Measurements from ENCODE around the gene POU6F2. TPM values are rescaled to one million over a fixed set of nuclear protein-coding genes. Genes with fewer than 3 reads are reported as not detected.

The POU6F2 gene
- total RNA-seq, 1 donor from 2014 or later: 0.40 TPM

DNA sequence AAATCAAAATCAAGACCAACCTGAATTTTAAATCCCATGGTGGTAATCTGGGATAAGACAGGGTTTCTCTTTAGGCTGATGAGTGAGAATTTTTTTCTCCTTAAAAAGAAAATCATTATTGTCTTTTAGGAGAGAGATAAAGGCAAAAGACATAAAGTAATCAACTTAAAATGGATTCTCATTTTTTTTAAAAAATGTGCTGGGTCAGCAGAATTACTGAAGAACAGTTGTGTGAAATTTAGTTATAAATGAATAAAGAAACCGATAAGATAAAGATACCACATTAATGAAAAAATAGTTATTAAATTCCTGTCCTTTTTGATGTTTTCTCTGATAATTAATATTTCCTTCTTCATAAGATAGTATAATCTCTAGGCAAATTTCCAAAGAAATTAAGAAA is 427.2 kb downstream of the POU6F2 start:
- no peak for DNase-seq (ENCODE audit: low spot score)
- Mint-ChIP-seq H3K27ac (ENCODE audit: unreplicated experiment) (no peak overlapping the region), H3K9me3 (ENCODE audit: low read depth) (no peaks in the 10 kb centered on the region), H3K36me3 (ENCODE audit: low read depth) (no peaks in the 10 kb centered on the region), H3K4me1 (ENCODE audit: low read depth) (peaks cover 21% of the 10 kb centered on the region), H3K4me3 (ENCODE audit: unreplicated experiment) (no peak overlapping the region), H3K27me3 (ENCODE audit: low read depth) (peaks cover 6% of the 10 kb centered on the region)
- TF ChIP-seq, protein P1, sequence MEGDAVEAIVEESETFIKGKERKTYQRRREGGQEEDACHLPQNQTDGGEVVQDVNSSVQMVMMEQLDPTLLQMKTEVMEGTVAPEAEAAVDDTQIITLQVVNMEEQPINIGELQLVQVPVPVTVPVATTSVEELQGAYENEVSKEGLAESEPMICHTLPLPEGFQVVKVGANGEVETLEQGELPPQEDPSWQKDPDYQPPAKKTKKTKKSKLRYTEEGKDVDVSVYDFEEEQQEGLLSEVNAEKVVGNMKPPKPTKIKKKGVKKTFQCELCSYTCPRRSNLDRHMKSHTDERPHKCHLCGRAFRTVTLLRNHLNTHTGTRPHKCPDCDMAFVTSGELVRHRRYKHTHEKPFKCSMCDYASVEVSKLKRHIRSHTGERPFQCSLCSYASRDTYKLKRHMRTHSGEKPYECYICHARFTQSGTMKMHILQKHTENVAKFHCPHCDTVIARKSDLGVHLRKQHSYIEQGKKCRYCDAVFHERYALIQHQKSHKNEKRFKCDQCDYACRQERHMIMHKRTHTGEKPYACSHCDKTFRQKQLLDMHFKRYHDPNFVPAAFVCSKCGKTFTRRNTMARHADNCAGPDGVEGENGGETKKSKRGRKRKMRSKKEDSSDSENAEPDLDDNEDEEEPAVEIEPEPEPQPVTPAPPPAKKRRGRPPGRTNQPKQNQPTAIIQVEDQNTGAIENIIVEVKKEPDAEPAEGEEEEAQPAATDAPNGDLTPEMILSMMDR (IDR thresholded peaks at IDR 0.05): no peak

DNA sequence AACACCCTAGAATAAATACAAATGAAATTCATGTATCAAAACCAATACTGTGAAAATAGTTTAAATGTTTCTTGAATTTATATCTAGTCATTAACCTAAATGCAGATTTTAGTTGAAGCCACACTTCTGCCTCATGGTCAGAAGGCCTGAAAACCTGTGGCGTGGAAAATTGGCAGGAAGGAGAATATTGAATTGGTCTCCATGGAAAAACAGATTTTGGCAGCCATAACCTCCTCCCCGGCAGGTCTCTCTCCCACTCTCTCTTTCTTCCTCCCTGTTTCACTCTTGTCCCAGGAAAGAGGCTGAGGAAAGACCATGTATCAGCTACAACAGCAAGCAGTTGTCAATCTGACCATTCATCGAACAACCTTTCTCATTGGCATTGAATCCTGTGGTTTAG is 427.9 kb downstream of the POU6F2 start:
- Mint-ChIP-seq H3K27me3 (ENCODE audit: low read depth) (peaks cover 6% of the 10 kb centered on the region), H3K36me3 (ENCODE audit: low read depth) (no peaks in the 10 kb centered on the region), H3K9me3 (ENCODE audit: low read depth) (no peaks in the 10 kb centered on the region), H3K4me3 (ENCODE audit: unreplicated experiment) (no peak overlapping the region), H3K4me1 (ENCODE audit: low read depth) (peaks cover 15% of the 10 kb centered on the region), H3K27ac (ENCODE audit: unreplicated experiment) (no peak overlapping the region)
- TF ChIP-seq, protein P1 (IDR thresholded peaks at IDR 0.05): no peak
- DNase-seq (ENCODE audit: low spot score): no peak

DNA sequence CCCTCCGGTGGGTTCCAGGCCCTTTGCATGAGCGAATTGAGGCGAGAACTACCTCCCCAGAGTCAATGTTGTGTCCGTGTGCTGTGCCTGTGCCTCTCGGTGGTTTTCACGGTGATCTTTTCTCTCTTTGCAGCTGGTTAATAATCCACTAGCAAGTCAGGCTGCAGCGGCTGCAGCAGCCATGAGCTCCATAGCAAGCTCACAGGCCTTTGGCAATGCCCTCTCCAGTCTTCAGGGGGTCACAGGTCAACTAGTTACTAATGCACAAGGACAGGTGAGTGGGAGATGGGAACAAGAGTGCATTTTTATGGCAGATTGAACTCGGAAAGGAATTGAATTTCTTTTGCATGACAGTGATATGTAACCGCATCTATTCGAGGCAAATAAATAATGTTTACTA is 428.8 kb downstream of the POU6F2 start:
- Mint-ChIP-seq H3K9me3 (ENCODE audit: low read depth) (no peaks in the 10 kb centered on the region), H3K4me3 (ENCODE audit: unreplicated experiment) (no peak overlapping the region), H3K27me3 (ENCODE audit: low read depth) (peaks cover 6% of the 10 kb centered on the region), H3K4me1 (ENCODE audit: low read depth) (peaks cover 15% of the 10 kb centered on the region), H3K27ac (ENCODE audit: unreplicated experiment) (no peak overlapping the region), H3K36me3 (ENCODE audit: low read depth) (no peaks in the 10 kb centered on the region)
- DNase-seq (ENCODE audit: low spot score): no peak
- TF ChIP-seq, protein P1 (IDR thresholded peaks at IDR 0.05): no peak

DNA sequence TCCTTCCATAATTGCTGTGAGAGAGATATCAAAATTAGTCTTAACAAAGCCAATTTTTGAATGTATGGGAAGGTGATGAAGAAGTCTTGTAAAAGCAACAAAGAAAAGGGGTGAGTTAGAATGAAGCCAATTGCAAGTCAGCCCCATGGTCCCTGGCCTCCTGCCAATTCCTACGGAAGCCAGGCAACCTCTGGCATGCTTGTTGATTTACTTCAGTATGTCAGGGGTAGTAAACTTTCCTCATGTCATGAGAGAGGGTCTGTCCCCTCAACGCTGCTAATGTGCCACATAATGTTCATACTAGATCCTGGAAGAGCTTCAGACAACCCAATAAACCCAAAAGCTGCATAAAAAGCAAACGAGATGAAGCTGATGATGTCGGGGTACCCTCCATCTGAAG is 429.4 kb downstream of the POU6F2 start:
- H3K4me1 Mint-ChIP-seq (ENCODE audit: low read depth): peaks cover 15% of the 10 kb centered on the region
- H3K4me3 Mint-ChIP-seq (ENCODE audit: unreplicated experiment): no peak overlapping the region
- no peak for DNase-seq (ENCODE audit: low spot score)
- peaks cover 6% of the 10 kb centered on the region for H3K27me3 Mint-ChIP-seq (ENCODE audit: low read depth)
- no peaks in the 10 kb centered on the region for H3K9me3 Mint-ChIP-seq (ENCODE audit: low read depth)
- H3K27ac Mint-ChIP-seq (ENCODE audit: unreplicated experiment): no peak overlapping the region
- TF ChIP-seq, protein P1 (IDR thresholded peaks at IDR 0.05): no peak
- H3K36me3 Mint-ChIP-seq (ENCODE audit: low read depth): no peaks in the 10 kb centered on the region

DNA sequence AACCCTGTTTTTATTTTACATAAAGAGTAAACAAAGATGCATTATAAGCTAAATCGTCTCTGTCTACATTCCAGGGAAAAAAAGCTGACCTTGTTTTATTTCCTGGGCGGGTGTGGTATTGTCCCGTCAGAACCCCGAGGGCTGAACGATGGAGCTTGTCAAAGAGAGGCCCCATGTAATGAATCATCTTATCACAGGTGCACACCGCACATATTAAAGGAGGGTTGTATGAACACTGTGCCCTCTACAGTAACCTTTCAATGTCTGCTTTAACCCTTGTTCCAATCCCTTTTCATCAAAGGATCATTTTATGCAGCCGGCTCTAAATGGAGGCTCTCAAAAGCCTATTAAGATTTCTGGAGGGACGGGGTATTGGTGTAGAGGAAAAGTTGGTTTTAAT is 430.0 kb downstream of the POU6F2 start:
- H3K9me3 Mint-ChIP-seq (ENCODE audit: low read depth): no peaks in the 10 kb centered on the region
- H3K27ac Mint-ChIP-seq (ENCODE audit: unreplicated experiment): no peak overlapping the region
- no peaks in the 10 kb centered on the region for H3K36me3 Mint-ChIP-seq (ENCODE audit: low read depth)
- peaks cover 6% of the 10 kb centered on the region for H3K27me3 Mint-ChIP-seq (ENCODE audit: low read depth)
- no peak overlapping the region for H3K4me3 Mint-ChIP-seq (ENCODE audit: unreplicated experiment)
- TF ChIP-seq, protein P1 (IDR thresholded peaks at IDR 0.05): no peak
- peaks cover 15% of the 10 kb centered on the region for H3K4me1 Mint-ChIP-seq (ENCODE audit: low read depth)
- no peak for DNase-seq (ENCODE audit: low spot score)

Data from chondrocyte (in vitro differentiated cells).